Measurements from ENCODE around the gene HTR2C.

Gene HTR2C

GRCh38 chrX:114583646-114584374 lies at the start of gene HTR2C:
TSS of gene HTR2C (plus strand) at chrX:114584086. CDS start at chrX:114726937, 142,851 bp downstream.
- DNase-seq (ENCODE audit: extremely low read depth, insufficient read length), result no peak
- Histone ChIP-seq H3K27me3 (replicated peaks; ENCODE audit: control insufficient read depth, insufficient read depth, low read length) (no peaks in the 10 kb centered on the region), H3K36me3 (ENCODE audit: control insufficient read depth, insufficient read depth, low read length) (no peaks in the 10 kb centered on the region), H3K4me3 (replicated peaks; ENCODE audit: low read depth, low read length) (no peak within 1 kb of the TSS)
- no peak for TF ChIP-seq CTCF (IDR thresholded peaks at IDR 0.05; ENCODE audit: insufficient read depth, low read length, poor library complexity, severe bottlenecking)

- no peak for DNase-seq (ENCODE audit: extremely low read depth, insufficient read length)
- H3K4me3 ChIP-seq (replicated peaks; ENCODE audit: low read depth, low read length), result no peak overlapping the region
- no peaks in the 10 kb centered on the region for H3K36me3 ChIP-seq (ENCODE audit: control insufficient read depth, insufficient read depth, low read length)
- H3K27me3 ChIP-seq (replicated peaks; ENCODE audit: control insufficient read depth, insufficient read depth, low read length), result no peaks in the 10 kb centered on the region
- no peak for TF ChIP-seq CTCF (IDR thresholded peaks at IDR 0.05; ENCODE audit: insufficient read depth, low read length, poor library complexity, severe bottlenecking)
These were observed 3.5 kb upstream of the HTR2C start for GRCh38 chrX:114580336-114580735.

GRCh38 chrX:114581528-114582263 lies 2.2 kb upstream of the HTR2C start:
- no peak for TF ChIP-seq CTCF (IDR thresholded peaks at IDR 0.05; ENCODE audit: insufficient read depth, low read length, poor library complexity, severe bottlenecking)
- peak; percentile 16 for DNase-seq (ENCODE audit: extremely low read depth, insufficient read length)
- Histone ChIP-seq H3K36me3 (ENCODE audit: control insufficient read depth, insufficient read depth, low read length) (no peaks in the 10 kb centered on the region), H3K4me3 (replicated peaks; ENCODE audit: low read depth, low read length) (no peak overlapping the region), H3K27me3 (replicated peaks; ENCODE audit: control insufficient read depth, insufficient read depth, low read length) (no peaks in the 10 kb centered on the region)

- Histone ChIP-seq H3K27me3 (replicated peaks; ENCODE audit: control insufficient read depth, insufficient read depth, low read length) (no peaks in the 10 kb centered on the region), H3K4me3 (replicated peaks; ENCODE audit: low read depth, low read length) (no peak overlapping the region), H3K36me3 (ENCODE audit: control insufficient read depth, insufficient read depth, low read length) (no peaks in the 10 kb centered on the region)
- no peak for TF ChIP-seq CTCF (IDR thresholded peaks at IDR 0.05; ENCODE audit: insufficient read depth, low read length, poor library complexity, severe bottlenecking)
- DNase-seq (ENCODE audit: extremely low read depth, insufficient read length), result no peak
These were observed 1.6 kb upstream of the HTR2C start for GRCh38 chrX:114582264-114582632.

- no peak for DNase-seq (ENCODE audit: extremely low read depth, insufficient read length)
- no peaks in the 10 kb centered on the region for H3K27me3 ChIP-seq (replicated peaks; ENCODE audit: control insufficient read depth, insufficient read depth, low read length)
- H3K36me3 ChIP-seq (ENCODE audit: control insufficient read depth, insufficient read depth, low read length), result no peaks in the 10 kb centered on the region
- no peak overlapping the region for H3K4me3 ChIP-seq (replicated peaks; ENCODE audit: low read depth, low read length)
- TF ChIP-seq CTCF (IDR thresholded peaks at IDR 0.05; ENCODE audit: insufficient read depth, low read length, poor library complexity, severe bottlenecking), result no peak
These were observed 1.0 kb upstream of the HTR2C start for GRCh38 chrX:114582698-114583395.
